Left ventricle myocardium inferior (tissue), 1 donor: Measurements from ENCODE around the gene C8B. TPM values are rescaled to one million over a fixed set of nuclear protein-coding genes. Genes with fewer than 3 reads are reported as not detected.

Experiments
- DNase-seq: peaks from one replicate; pipeline ENCODE4 v3.0.0-alpha.2; 2020
- H3K27ac ChIP-seq: fragments of 200-600 bp; replicated peaks from 2 replicates; pipeline ENCODE4 v1.8.0; 2021
- H3K27me3 ChIP-seq: fragments of 200-600 bp; 2 replicates; pipeline ENCODE4 v1.8.0; 2021; ENCODE audit warnings: low read depth
- H3K36me3 ChIP-seq: fragments of 200-600 bp; 2 replicates; pipeline ENCODE4 v1.8.0; 2021
- H3K4me1 ChIP-seq: fragments of 200-600 bp; 2 replicates; pipeline ENCODE4 v1.8.0; 2021
- H3K4me3 ChIP-seq: fragments of 200-600 bp; 2 replicates; pipeline ENCODE4 v1.8.0; 2021; ENCODE audit warnings: mild to moderate bottlenecking, moderate library complexity
- H3K9me3 ChIP-seq: fragments of 200-600 bp; replicated peaks from 2 replicates; pipeline ENCODE4 v1.8.0; 2021
- CTCF ChIP-seq: fragments of 200-600 bp; IDR thresholded peaks from 2 replicates; pipeline ENCODE4 v1.8.0; 2021; ENCODE audit warnings: antibody characterized with exemption, mild to moderate bottlenecking, borderline replicate concordance
- intact Hi-C: fragments of 100-400 bp; cut with micrococcal nuclease; formaldehyde crosslinking; loops from one replicate; pipeline ENCODE4 v1.11.0; 2022
- total RNA-seq: library from RNA; stranded (reverse); fragmentation: NEBNext Ultra II Directional; extraction: Animal tissue kit (Norgen Biotek cat#: 25700); gene quantifications from one replicate; pipeline ENCODE4 v1.2.1, GENCODE V29; 2021
- donor health status: DM: no; HTN: yes; CAD: no; lungs with severe emphysema.

Gene C8B
- total RNA-seq, 1 donor from 2014 or later: not detected

GRCh38 chr1:56927171-56927570 lies 38.6 kb downstream of the C8B start:
- H3K27me3 ChIP-seq: no peaks in the 10 kb centered on the region
- H3K27ac ChIP-seq: no peak overlapping the region
- H3K4me1 ChIP-seq: no peaks in the 10 kb centered on the region
- H3K36me3 ChIP-seq: no peaks in the 10 kb centered on the region
- no peak overlapping the region for H3K4me3 ChIP-seq
- intact Hi-C loops: no loop called here
- TF ChIP-seq CTCF: no peak
- DNase-seq: no peak
- no peaks in the 10 kb centered on the region for H3K9me3 ChIP-seq

GRCh38 chr1:56925193-56925592 lies 40.6 kb downstream of the C8B start:
- H3K4me1 ChIP-seq: no peaks in the 10 kb centered on the region
- H3K27ac ChIP-seq: no peak overlapping the region
- DNase-seq: no peak
- intact Hi-C loops: no loop called here
- no peaks in the 10 kb centered on the region for H3K27me3 ChIP-seq
- H3K9me3 ChIP-seq: no peaks in the 10 kb centered on the region
- no peak overlapping the region for H3K4me3 ChIP-seq
- no peak for TF ChIP-seq CTCF
- H3K36me3 ChIP-seq: no peaks in the 10 kb centered on the region

GRCh38 chr1:56924116-56924515 lies 41.7 kb downstream of the C8B start:
- TF ChIP-seq CTCF: no peak
- intact Hi-C loops: no loop called here
- Histone ChIP-seq H3K4me1 (no peaks in the 10 kb centered on the region), H3K4me3 (no peak overlapping the region), H3K27me3 (no peaks in the 10 kb centered on the region), H3K36me3 (no peaks in the 10 kb centered on the region), H3K27ac (no peak overlapping the region), H3K9me3 (no peaks in the 10 kb centered on the region)
- DNase-seq: no peak

GRCh38 chr1:56923201-56923600 lies 42.6 kb downstream of the C8B start:
- DNase-seq: no peak
- TF ChIP-seq CTCF: no peak
- Histone ChIP-seq H3K27ac (no peak overlapping the region), H3K36me3 (no peaks in the 10 kb centered on the region), H3K27me3 (no peaks in the 10 kb centered on the region), H3K4me3 (no peak overlapping the region), H3K4me1 (no peaks in the 10 kb centered on the region), H3K9me3 (no peaks in the 10 kb centered on the region)
- intact Hi-C loops: no loop called here

- intact Hi-C loops: no loop called here
- no peak overlapping the region for H3K4me3 ChIP-seq
- no peaks in the 10 kb centered on the region for H3K9me3 ChIP-seq
- no peak for DNase-seq
- H3K4me1 ChIP-seq: no peaks in the 10 kb centered on the region
- TF ChIP-seq CTCF: no peak
- no peak overlapping the region for H3K27ac ChIP-seq
- no peaks in the 10 kb centered on the region for H3K36me3 ChIP-seq
- no peaks in the 10 kb centered on the region for H3K27me3 ChIP-seq
These were observed 43.3 kb downstream of the C8B start for GRCh38 chr1:56922507-56922906.

- DNase-seq: no peak
- Histone ChIP-seq H3K4me1 (no peaks in the 10 kb centered on the region), H3K36me3 (no peaks in the 10 kb centered on the region), H3K9me3 (no peaks in the 10 kb centered on the region), H3K27ac (no peak overlapping the region), H3K4me3 (no peak overlapping the region), H3K27me3 (no peaks in the 10 kb centered on the region)
- intact Hi-C loops: no loop called here
- no peak for TF ChIP-seq CTCF
These were observed 43.7 kb downstream of the C8B start for GRCh38 chr1:56922070-56922469.
